ENCODE data around the gene FOXP2.

Gene FOXP2

DNA sequence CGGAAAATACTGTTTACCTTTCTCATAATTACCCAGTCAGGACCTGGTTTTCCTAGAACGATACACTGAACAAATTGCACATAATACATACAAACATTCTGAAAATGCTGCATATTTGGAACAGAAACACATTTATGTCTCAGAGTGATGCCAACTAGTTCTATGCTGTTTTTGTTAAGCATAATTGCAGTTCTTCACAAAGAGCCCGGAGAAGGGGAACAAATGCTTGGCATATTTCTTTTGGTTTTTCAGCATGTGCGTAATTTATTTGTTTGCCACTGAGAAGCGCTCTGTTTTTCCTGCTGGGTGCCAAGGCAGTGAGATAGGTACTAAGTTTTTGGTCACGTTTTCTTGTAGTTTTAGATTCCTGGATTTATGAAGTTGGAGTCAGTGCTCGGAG, 326.3 kb downstream of the FOXP2 start:
- DNase-seq: no peak

- no peak for DNase-seq
Measured at GRCh38 chr7:114741911-114742310, 327.3 kb downstream of the FOXP2 start.
